Measurements from ENCODE around the gene HTR5A. TPM values are rescaled to one million over a fixed set of nuclear protein-coding genes. Genes with fewer than 3 reads are reported as not detected.
A peak's percentile ranks its signal among the peaks of the same experiment; 100 is the strongest.

HTR5A gene
- total and polyA plus RNA-seq, 2 of the 13 experiments (the other 11 are each of a cell fraction or from before 2014, with no cell fraction given): not detected

DNA sequence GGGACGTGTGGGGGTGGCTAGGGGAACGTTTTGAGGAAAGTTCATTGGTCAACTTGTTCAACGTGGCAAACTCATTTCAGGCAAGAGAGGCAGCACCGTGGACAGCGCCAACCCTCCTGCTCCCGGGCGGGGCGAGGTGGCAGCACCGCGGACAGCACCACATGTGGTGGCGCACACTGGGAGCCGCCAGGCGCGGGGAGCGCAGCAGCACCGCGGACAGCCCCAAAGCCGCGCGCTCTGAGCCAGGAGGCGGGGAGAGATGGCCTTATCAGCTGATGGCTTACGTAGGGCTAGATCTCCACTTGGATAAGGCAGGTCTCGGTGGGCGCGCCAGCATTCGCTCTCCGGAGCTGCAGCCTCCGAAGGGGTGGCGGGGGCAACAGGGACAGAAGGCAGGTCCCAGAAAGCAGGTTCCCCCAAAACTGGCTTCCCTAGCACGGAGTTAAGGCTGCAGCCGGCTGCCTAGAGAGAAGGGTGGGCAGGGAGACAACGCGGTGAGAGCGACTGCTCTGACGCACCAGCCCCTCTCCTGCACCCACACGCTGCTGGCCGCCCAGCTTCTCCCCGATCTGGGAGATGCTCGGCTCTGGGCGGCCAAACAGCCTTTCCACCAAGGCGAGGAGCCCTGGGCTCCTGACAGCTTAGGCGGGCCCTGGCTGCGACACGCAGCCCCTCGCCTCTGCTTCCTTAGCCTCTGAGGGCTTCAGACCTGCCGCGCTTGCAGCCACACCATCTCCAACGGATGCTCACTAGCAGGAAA lies at the start of gene HTR5A (continued):
- TF ChIP-seq, protein P1, sequence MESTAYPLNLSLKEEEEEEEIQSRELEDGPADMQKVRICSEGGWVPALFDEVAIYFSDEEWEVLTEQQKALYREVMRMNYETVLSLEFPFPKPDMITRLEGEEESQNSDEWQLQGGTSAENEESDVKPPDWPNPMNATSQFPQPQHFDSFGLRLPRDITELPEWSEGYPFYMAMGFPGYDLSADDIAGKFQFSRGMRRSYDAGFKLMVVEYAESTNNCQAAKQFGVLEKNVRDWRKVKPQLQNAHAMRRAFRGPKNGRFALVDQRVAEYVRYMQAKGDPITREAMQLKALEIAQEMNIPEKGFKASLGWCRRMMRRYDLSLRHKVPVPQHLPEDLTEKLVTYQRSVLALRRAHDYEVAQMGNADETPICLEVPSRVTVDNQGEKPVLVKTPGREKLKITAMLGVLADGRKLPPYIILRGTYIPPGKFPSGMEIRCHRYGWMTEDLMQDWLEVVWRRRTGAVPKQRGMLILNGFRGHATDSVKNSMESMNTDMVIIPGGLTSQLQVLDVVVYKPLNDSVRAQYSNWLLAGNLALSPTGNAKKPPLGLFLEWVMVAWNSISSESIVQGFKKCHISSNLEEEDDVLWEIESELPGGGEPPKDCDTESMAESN (CRISPR knock-in tag; conservative IDR thresholded peaks at IDR 0.05): peak; percentile 100
- TF ChIP-seq, protein P2, sequence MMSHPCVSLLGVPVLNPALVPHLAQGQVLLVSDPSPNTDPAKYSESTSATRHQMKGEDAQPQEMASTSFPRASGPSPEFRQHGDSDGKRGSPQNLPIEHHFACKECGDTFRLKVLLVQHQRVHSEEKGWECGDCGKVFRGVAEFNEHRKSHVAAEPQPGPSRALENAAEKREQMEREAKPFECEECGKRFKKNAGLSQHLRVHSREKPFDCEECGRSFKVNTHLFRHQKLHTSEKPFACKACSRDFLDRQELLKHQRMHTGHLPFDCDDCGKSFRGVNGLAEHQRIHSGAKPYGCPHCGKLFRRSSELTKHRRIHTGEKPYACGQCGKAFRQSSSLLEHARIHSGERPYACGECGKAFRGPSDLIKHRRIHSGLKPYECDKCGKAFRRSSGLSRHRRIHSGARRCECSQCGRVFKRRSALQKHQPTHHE (CRISPR knock-in tag; IDR thresholded peaks at IDR 0.05; ENCODE audit: borderline replicate concordance): peak; percentile 100
- TF ChIP-seq TAF1 (CRISPR knock-in tag; IDR thresholded peaks at IDR 0.05) (peak; percentile 92), HNRNPH1 (optimal IDR thresholded peaks at IDR 0.05; ENCODE audit: low read depth, low read length) (no peak), ZSCAN21 (CRISPR knock-in tag; IDR thresholded peaks at IDR 0.05; ENCODE audit: borderline replicate concordance) (peak; percentile 100), ARHGAP35 (CRISPR knock-in tag; IDR thresholded peaks at IDR 0.05; ENCODE audit: borderline replicate concordance) (peak; percentile 100), STAG1 (CRISPR knock-in tag; IDR thresholded peaks at IDR 0.05) (peak; percentile 56), PAF1 (CRISPR knock-in tag; IDR thresholded peaks at IDR 0.05) (peak; percentile 94), ZFP37 (CRISPR knock-in tag; IDR thresholded peaks at IDR 0.05; ENCODE audit: borderline replicate concordance) (peak; percentile 100), SRF (IDR thresholded peaks at IDR 0.05; ENCODE audit: low read depth, low read length) (no peak), KDM6A (CRISPR knock-in tag; IDR thresholded peaks at IDR 0.05; ENCODE audit: low read depth) (peak; percentile 93), NCOA5 (CRISPR knock-in tag; IDR thresholded peaks at IDR 0.05) (peak; percentile 99), SRY (CRISPR knock-in tag; IDR thresholded peaks at IDR 0.05) (peak; percentile 100), NCOA1 (CRISPR knock-in tag; IDR thresholded peaks at IDR 0.05) (peak; percentile 100), MIXL1 (CRISPR knock-in tag; IDR thresholded peaks at IDR 0.05) (peak; percentile 100), RFXANK (CRISPR knock-in tag; IDR thresholded peaks at IDR 0.05) (peak; percentile 98), MIER3 (CRISPR knock-in tag; IDR thresholded peaks at IDR 0.05; ENCODE audit: borderline replicate concordance) (peak; percentile 100), SIN3A (IDR thresholded peaks at IDR 0.05; ENCODE audit: borderline replicate concordance, low read depth, low read length) (peak; percentile 100), PHF5A (CRISPR knock-in tag; IDR thresholded peaks at IDR 0.05; ENCODE audit: low read depth, unreplicated experiment) (peak; percentile 96), JUNB (CRISPR knock-in tag; IDR thresholded peaks at IDR 0.05; ENCODE audit: borderline replicate concordance) (peak; percentile 98), ZNF124 (CRISPR knock-in tag; IDR thresholded peaks at IDR 0.05) (peak; percentile 100), SUZ12 (IDR thresholded peaks at IDR 0.05; ENCODE audit: low read depth, low read length) (no peak), HOXA7 (CRISPR knock-in tag; IDR thresholded peaks at IDR 0.05) (peak; percentile 100)
- TF ChIP-seq, protein P3, sequence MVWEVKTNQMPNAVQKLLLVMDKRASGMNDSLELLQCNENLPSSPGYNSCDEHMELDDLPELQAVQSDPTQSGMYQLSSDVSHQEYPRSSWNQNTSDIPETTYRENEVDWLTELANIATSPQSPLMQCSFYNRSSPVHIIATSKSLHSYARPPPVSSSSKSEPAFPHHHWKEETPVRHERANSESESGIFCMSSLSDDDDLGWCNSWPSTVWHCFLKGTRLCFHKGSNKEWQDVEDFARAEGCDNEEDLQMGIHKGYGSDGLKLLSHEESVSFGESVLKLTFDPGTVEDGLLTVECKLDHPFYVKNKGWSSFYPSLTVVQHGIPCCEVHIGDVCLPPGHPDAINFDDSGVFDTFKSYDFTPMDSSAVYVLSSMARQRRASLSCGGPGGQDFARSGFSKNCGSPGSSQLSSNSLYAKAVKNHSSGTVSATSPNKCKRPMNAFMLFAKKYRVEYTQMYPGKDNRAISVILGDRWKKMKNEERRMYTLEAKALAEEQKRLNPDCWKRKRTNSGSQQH (CRISPR knock-in tag; IDR thresholded peaks at IDR 0.05; ENCODE audit: low read depth): peak; percentile 100
- TF ChIP-seq, protein P4, sequence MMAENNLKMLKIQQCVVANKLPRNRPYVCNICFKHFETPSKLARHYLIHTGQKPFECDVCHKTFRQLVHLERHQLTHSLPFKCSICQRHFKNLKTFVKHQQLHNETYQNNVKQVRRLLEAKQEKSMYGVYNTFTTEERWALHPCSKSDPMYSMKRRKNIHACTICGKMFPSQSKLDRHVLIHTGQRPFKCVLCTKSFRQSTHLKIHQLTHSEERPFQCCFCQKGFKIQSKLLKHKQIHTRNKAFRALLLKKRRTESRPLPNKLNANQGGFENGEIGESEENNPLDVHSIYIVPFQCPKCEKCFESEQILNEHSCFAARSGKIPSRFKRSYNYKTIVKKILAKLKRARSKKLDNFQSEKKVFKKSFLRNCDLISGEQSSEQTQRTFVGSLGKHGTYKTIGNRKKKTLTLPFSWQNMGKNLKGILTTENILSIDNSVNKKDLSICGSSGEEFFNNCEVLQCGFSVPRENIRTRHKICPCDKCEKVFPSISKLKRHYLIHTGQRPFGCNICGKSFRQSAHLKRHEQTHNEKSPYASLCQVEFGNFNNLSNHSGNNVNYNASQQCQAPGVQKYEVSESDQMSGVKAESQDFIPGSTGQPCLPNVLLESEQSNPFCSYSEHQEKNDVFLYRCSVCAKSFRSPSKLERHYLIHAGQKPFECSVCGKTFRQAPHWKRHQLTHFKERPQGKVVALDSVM (CRISPR knock-in tag; IDR thresholded peaks at IDR 0.05): peak; percentile 89
